ENCODE results near the gene CLPSL1.

DNA sequence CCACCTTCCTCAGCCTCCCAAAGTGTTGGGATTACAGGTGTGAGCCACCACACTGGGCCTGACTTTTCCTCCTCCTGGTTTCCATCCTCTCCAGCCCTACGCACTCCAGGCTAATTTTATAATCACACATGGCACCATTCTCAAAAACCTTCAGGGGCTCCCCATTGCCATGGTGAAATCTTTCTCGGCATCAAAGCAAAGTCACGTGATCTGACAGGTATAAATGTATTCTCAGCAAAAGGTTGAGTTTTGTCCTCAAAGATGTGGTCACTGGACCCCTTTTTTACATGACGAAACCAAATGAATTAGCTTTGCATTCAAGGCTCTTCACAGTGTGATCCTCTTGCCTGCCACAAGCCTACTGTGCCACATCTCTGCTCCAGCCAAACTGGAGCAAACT is 28.5 kb upstream of the CLPSL1 start:
- TF ChIP-seq, protein P1, sequence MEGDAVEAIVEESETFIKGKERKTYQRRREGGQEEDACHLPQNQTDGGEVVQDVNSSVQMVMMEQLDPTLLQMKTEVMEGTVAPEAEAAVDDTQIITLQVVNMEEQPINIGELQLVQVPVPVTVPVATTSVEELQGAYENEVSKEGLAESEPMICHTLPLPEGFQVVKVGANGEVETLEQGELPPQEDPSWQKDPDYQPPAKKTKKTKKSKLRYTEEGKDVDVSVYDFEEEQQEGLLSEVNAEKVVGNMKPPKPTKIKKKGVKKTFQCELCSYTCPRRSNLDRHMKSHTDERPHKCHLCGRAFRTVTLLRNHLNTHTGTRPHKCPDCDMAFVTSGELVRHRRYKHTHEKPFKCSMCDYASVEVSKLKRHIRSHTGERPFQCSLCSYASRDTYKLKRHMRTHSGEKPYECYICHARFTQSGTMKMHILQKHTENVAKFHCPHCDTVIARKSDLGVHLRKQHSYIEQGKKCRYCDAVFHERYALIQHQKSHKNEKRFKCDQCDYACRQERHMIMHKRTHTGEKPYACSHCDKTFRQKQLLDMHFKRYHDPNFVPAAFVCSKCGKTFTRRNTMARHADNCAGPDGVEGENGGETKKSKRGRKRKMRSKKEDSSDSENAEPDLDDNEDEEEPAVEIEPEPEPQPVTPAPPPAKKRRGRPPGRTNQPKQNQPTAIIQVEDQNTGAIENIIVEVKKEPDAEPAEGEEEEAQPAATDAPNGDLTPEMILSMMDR (IDR thresholded peaks at IDR 0.05; ENCODE audit: extremely low read depth in 1 of 2, insufficient read depth in 1 of 2, low read depth in 1 of 2, low read length in 2 of 2), result no peak
- TF ChIP-seq POLR2A (IDR thresholded peaks at IDR 0.05; ENCODE audit: low read depth, low read length) (no peak), MYC (IDR thresholded peaks at IDR 0.05; ENCODE audit: low read depth, low read length) (no peak)
